ENCODE results near the gene SHISA5.

- TF ChIP-seq CTCF (IDR thresholded peaks at IDR 0.05; ENCODE audit: low read depth, low read length) (no peak), EZH2phosphoT487 (IDR thresholded peaks at IDR 0.05; ENCODE audit: low read depth) (no peak)
Measured at GRCh38 chr3:48500656-48501055, 3.3 kb downstream of the SHISA5 start.
